Smooth muscle cell (in vitro differentiated cells): ENCODE results near the gene EHBP1. TPM values are rescaled to one million over a fixed set of nuclear protein-coding genes. Genes with fewer than 3 reads are reported as not detected.

ENCODE experiments used
- DNase-seq: peaks from one replicate; lab custom pipeline; 2025; ENCODE audit not compliant: unreplicated experiment; lab: John Stamatoyannopoulos, UW
- H2AFZ ChIP-seq: fragments of 200-600 bp; sonication (generic); 2 replicates; pipeline ENCODE4 v1.6.0; 2016; ENCODE audit warnings: antibody characterized with exemption, low read depth, mild to moderate bottlenecking
- H3F3A ChIP-seq: fragments of 200-600 bp; sonication (generic); 2 replicates; pipeline ENCODE4 v1.6.0; 2017; ENCODE audit warnings: antibody characterized with exemption, low read depth
- H3K27ac ChIP-seq: fragments of 200-600 bp; sonication (generic); 2 replicates; pipeline ENCODE4 v1.5.1; 2016; ENCODE audit warnings: low read depth, mild to moderate bottlenecking
- H3K27me3 ChIP-seq: fragments of 200-600 bp; sonication (generic); 2 replicates; pipeline ENCODE4 v1.6.1; 2016; ENCODE audit warnings: low read depth, mild to moderate bottlenecking
- H3K36me3 ChIP-seq: fragments of 200-600 bp; sonication (generic); 2 replicates; pipeline ENCODE4 v1.5.1; 2016; ENCODE audit warnings: low read depth
- H3K4me1 ChIP-seq: fragments of 200-600 bp; sonication (generic); 2 replicates; pipeline ENCODE4 v1.5.1; 2016; ENCODE audit warnings: low read depth
- H3K4me2 ChIP-seq: fragments of 200-600 bp; sonication (generic); 2 replicates; pipeline ENCODE4 v1.6.0; 2016; ENCODE audit warnings: mild to moderate bottlenecking
- H3K4me3 ChIP-seq: fragments of 200-600 bp; sonication (generic); 2 replicates; pipeline ENCODE4 v1.5.1; 2016; ENCODE audit warnings: mild to moderate bottlenecking
- H3K79me2 ChIP-seq: fragments of 200-600 bp; sonication (generic); 2 replicates; pipeline ENCODE4 v1.6.0; 2016; ENCODE audit warnings: low read depth, mild to moderate bottlenecking
- H3K9ac ChIP-seq: fragments of 200-600 bp; sonication (generic); 2 replicates; pipeline ENCODE4 v1.6.0; 2016; ENCODE audit warnings: low read depth
- H3K9me3 ChIP-seq: fragments of 200-600 bp; sonication (generic); replicated peaks from 2 replicates; pipeline ENCODE4 v1.5.1; 2016; ENCODE audit warnings: low read depth
- H4K20me1 ChIP-seq: fragments of 200-600 bp; sonication (generic); 2 replicates; pipeline ENCODE4 v1.6.0; 2016; ENCODE audit warnings: low read depth
- CTCF ChIP-seq: fragments of 200-600 bp; sonication (generic); IDR thresholded peaks from 2 replicates; pipeline ENCODE4 v1.5.1; 2017; ENCODE audit warnings: borderline replicate concordance, mild to moderate bottlenecking, antibody characterized with exemption; ENCODE audit not compliant: insufficient read depth, poor library complexity, severe bottlenecking
- WGBS: methylation state at CpG from one replicate; pipeline ENCODE4 v1.1.7; 2016; ENCODE audit warnings: low lambda C conversion rate; 5-methylcytosine and 5-hydroxymethylcytosine counted together
- polyA plus RNA-seq: library from polyadenylated mRNA; unstranded; fragments of >200 nt; fragmentation: Nextera tagmentation; extraction: Ambion mirVana; gene quantifications from 2 replicates; pipeline ENCODE4 v1.2.1, GENCODE V29; 2016
- total RNA-seq: library from RNA; depleted of rRNA; stranded (reverse); fragments of >200 nt; gene quantifications from 2 replicates; pipeline ENCODE4 v1.2.3, GENCODE V29; 2014

EHBP1 gene
- total and polyA plus RNA-seq, 2 experiments from 2014 or later = 9.3 to 45.9 TPM

- Histone ChIP-seq H3K4me2 (no peak overlapping the region), H2AFZ (no peak overlapping the region), H3K36me3 (peaks cover 7% of the 10 kb centered on the region), H3K79me2 (peaks cover 2% of the 10 kb centered on the region), H3K4me1 (no peaks in the 10 kb centered on the region), H3K27ac (no peak overlapping the region), H3K9ac (no peak overlapping the region), H3K4me3 (no peak overlapping the region), H3F3A (no peaks in the 10 kb centered on the region), H4K20me1 (peaks cover 8% of the 10 kb centered on the region), H3K9me3 (no peaks in the 10 kb centered on the region), H3K27me3 (no peaks in the 10 kb centered on the region)
- no peak for DNase-seq
- no peak for TF ChIP-seq CTCF
Measured at GRCh38 chr2:62803961-62804360, 98.4 kb downstream of the EHBP1 start.

- H2AFZ ChIP-seq = no peak overlapping the region
- H3K79me2 ChIP-seq = peaks cover 2% of the 10 kb centered on the region
- H3K36me3 ChIP-seq = peaks cover 7% of the 10 kb centered on the region
- no peaks in the 10 kb centered on the region for H3F3A ChIP-seq
- 94% methylated on average over 7 of the region's 7 CpGs for WGBS
- no peak overlapping the region for H3K4me2 ChIP-seq
- H3K4me1 ChIP-seq = no peaks in the 10 kb centered on the region
- no peak for TF ChIP-seq CTCF
- H3K9ac ChIP-seq = no peak overlapping the region
- no peaks in the 10 kb centered on the region for H4K20me1 ChIP-seq
- no peak overlapping the region for H3K27ac ChIP-seq
- H3K9me3 ChIP-seq = no peaks in the 10 kb centered on the region
- no peak for DNase-seq
- no peaks in the 10 kb centered on the region for H3K27me3 ChIP-seq
- H3K4me3 ChIP-seq = no peak overlapping the region
Measured at GRCh38 chr2:62806231-62806630, 100.7 kb downstream of the EHBP1 start.

- WGBS = 67% methylated on average over 2 of the region's 2 CpGs
- no peak for DNase-seq
- no peaks in the 10 kb centered on the region for H3F3A ChIP-seq
- no peaks in the 10 kb centered on the region for H3K9me3 ChIP-seq
- TF ChIP-seq CTCF = no peak
- H2AFZ ChIP-seq = no peak overlapping the region
- no peak overlapping the region for H3K9ac ChIP-seq
- no peaks in the 10 kb centered on the region for H3K27me3 ChIP-seq
- peaks cover 13% of the 10 kb centered on the region for H4K20me1 ChIP-seq
- peaks cover 2% of the 10 kb centered on the region for H3K79me2 ChIP-seq
- peaks cover 7% of the 10 kb centered on the region for H3K36me3 ChIP-seq
- H3K4me3 ChIP-seq = no peak overlapping the region
- H3K4me1 ChIP-seq = no peaks in the 10 kb centered on the region
- H3K27ac ChIP-seq = no peak overlapping the region
- no peak overlapping the region for H3K4me2 ChIP-seq
Measured at GRCh38 chr2:62808554-62808953, 103.0 kb downstream of the EHBP1 start.

GRCh38 chr2:62811086-62811485 lies 105.6 kb downstream of the EHBP1 start:
- Histone ChIP-seq H3K4me2 (no peak overlapping the region), H3K36me3 (peaks cover 7% of the 10 kb centered on the region), H3K27me3 (no peaks in the 10 kb centered on the region), H3K27ac (no peak overlapping the region), H3K79me2 (peaks cover 6% of the 10 kb centered on the region), H3F3A (no peaks in the 10 kb centered on the region), H3K9me3 (no peaks in the 10 kb centered on the region), H3K9ac (no peak overlapping the region), H4K20me1 (peaks cover 37% of the 10 kb centered on the region), H3K4me3 (no peak overlapping the region), H3K4me1 (peaks cover 2% of the 10 kb centered on the region), H2AFZ (no peak overlapping the region)
- 100% methylated on average over 2 of the region's 2 CpGs for WGBS
- TF ChIP-seq CTCF = no peak
- no peak for DNase-seq
